ENCODE results near the gene KDM8. TPM values are rescaled to one million over a fixed set of nuclear protein-coding genes. Genes with fewer than 3 reads are reported as not detected.

Gene KDM8
- total and polyA plus RNA-seq, 2 donors (not counting 3 experiments of a cell fraction or from before 2014, with no cell fraction given): 5.1 to 8.4 TPM

GRCh38 chr16:27164352-27164751, 39.0 kb upstream of the KDM8 start:
- no peaks in the 10 kb centered on the region for H3K79me2 ChIP-seq (ENCODE audit: control insufficient read depth, insufficient read depth, low read length)
- dilution Hi-C loops (cut with MboI; ENCODE audit: extremely low pct_ligation_motif_present, low sequenced_read_pairs) (no loop called here), intact Hi-C loops (cut with micrococcal nuclease) (no loop called here)
- H3K9me1 ChIP-seq (replicated peaks; ENCODE audit: control insufficient read depth, extremely low read depth, insufficient read depth, low read length): no peaks in the 10 kb centered on the region
- ChIA-PET POLR2A (no interaction called here), CTCF (interaction anchor here (1.2 to 6.1 kb wide), 2 partner anchors 11 to 15 kb away, joined by 6 to 27 read pairs; no protein-coding TSS in a partner anchor)
- H3K4me1 ChIP-seq (ENCODE audit: control insufficient read depth, extremely low read depth, insufficient read depth, low read length): no peaks in the 10 kb centered on the region
- H3K27me3 ChIP-seq (ENCODE audit: control insufficient read depth in 2 of 2, insufficient read depth in 2 of 2, low read length in 2 of 2): peaks cover 0 to 1% of the 10 kb centered on the region in 2 experiments
- no peaks in the 10 kb centered on the region for H4K20me1 ChIP-seq (replicated peaks; ENCODE audit: control insufficient read depth, extremely low read depth, insufficient read depth, low read length)
- H2AFZ ChIP-seq (ENCODE audit: low read depth, low read length): no peak overlapping the region
- no peak overlapping the region for H3K4me2 ChIP-seq (ENCODE audit: insufficient read depth, low read length)
- no peaks in the 10 kb centered on the region for H3K36me3 ChIP-seq (ENCODE audit: control insufficient read depth in 2 of 2, extremely low read depth in 1 of 2, insufficient read depth in 2 of 2, low read length in 2 of 2)
- no peak overlapping the region for H3K9ac ChIP-seq (replicated peaks; ENCODE audit: extremely low read depth, insufficient read depth, low read length)
- H3K9me3 ChIP-seq (replicated peaks; ENCODE audit: control insufficient read depth, insufficient read depth, low read length): no peaks in the 10 kb centered on the region
- TF ChIP-seq MYC (IDR thresholded peaks at IDR 0.05; ENCODE audit: low read depth, low read length): no peak
- no peak for TF ChIP-seq JUN (IDR thresholded peaks at IDR 0.05; ENCODE audit: borderline replicate concordance, insufficient read depth, insufficient read length, low read depth)
- no peak for TF ChIP-seq GATA2 (IDR thresholded peaks at IDR 0.05; ENCODE audit: insufficient read depth, insufficient read length, low read depth, low read length)
- no peak for TF ChIP-seq FOS (IDR thresholded peaks at IDR 0.05; ENCODE audit: borderline replicate concordance, insufficient read depth, low read length)
- no peak for TF ChIP-seq MAX (IDR thresholded peaks at IDR 0.05; ENCODE audit: insufficient read depth, insufficient read length)
- TF ChIP-seq POLR2AphosphoS5 (IDR thresholded peaks at IDR 0.05; ENCODE audit: insufficient read depth, low read depth, low read length): no peak
- no peak for TF ChIP-seq POLR2A (IDR thresholded peaks at IDR 0.05; ENCODE audit: low read depth, low read length)
- TF ChIP-seq EZH2 (IDR thresholded peaks at IDR 0.05; ENCODE audit: borderline replicate concordance, low read depth, low read length, severe bottlenecking): no peak
- TF ChIP-seq CTCF (IDR thresholded peaks at IDR 0.05; ENCODE audit: extremely low read depth in 1 of 2, insufficient read depth in 1 of 2, low read depth in 1 of 2, low read length in 2 of 2): no peak
- DNase-seq (ENCODE audit: low read depth, low spot score): no peak
- FAIRE-seq: no peak
- no TSS peak for BruUV-seq (replicated peaks)
- no peak overlapping the region for H3K4me3 ChIP-seq (replicated peaks in 1 of 3; ENCODE audit: insufficient read depth in 1 of 3, low read depth in 1 of 3, low read length in 3 of 3)
- H3K27ac ChIP-seq (ENCODE audit: insufficient read depth, low read depth, low read length): no peak overlapping the region
